Stimulated activated CD4-positive, alpha-beta T cell treated with anti-CD3 and anti-CD28 coated beads, Interleukin-4, amount 100 ng/mL, for 24 hours (primary cell): ENCODE results near the gene TCP1.
A peak's percentile ranks its signal among the peaks of the same experiment; 100 is the strongest.
"Not testable (repeated sequence)": the region's sequence is repeated elsewhere in the genome, so short reads cannot be mapped to it uniquely, and the experiment has no call there.

Source experiments
- DNase-seq: peaks from one replicate; pipeline ENCODE4 v3.0.0-alpha.2; 2020

The TCP1 gene

GRCh38 chr6:159789377-159790148, at the start of gene TCP1:
Gene TCP1, minus strand, starts transcription at chr6:159789602. Its CDS starts 134 bp downstream, at chr6:159789468.
- peak; percentile 100 for DNase-seq

GRCh38 chr6:159838020-159838744, 48.8 kb upstream of the TCP1 start:
- DNase-seq, result no peak

DNA sequence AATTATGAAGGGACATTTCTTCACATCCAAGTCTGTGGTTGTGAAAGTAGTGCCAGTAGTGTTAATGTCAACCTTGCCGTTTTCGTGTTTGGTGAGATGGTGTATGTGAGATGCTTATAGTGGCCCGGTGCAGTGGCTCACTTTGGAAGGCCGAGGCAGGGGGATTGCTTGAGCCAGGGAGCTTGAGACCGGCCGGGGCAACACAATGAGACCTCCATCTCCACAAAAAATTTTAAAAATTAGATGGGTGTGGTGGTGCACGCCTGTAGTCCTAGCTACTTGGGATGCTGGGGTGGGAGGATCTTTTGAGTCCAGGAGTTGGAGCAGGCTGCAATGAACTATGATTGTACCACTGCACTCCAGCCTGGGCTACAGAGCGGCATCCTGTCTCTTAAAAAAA, 48.1 kb upstream of the TCP1 start:
- no peak for DNase-seq

DNA sequence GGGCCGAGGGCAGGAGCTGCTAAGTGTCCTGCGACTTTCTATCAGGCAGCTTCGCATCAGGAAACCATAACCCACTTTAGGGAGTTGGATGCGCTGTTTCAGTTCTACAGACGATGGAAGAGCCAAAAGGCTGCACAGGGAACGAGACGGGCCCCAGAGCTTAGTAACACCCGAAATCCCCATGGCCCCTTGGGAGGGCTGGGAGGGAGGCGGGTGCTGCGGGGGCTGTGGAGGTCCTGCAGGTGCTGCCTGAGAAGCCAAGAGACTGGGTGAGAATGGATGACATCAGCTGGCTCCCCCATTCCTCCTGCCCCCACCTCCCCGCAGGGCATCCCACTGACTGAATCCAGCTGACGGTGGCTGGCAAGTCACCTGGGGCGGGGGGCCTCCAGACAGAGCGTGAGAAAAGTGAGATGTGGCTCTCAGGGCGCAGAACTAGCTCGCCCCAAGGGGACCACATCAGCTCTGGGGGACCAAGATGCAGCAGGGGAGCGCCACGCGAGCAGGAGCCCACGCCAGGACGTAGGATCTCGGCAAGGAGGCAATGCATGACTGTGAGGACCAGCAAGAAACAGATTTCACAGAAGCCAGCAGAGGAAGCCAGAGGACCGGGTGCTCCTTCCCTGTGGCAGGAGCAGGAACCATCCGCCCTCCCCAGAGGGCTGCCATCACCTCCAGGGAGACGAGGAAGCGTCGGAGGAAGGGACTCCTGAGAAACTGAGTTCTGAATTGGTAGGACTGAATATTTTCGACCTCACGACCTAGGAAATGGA, 47.5 kb upstream of the TCP1 start:
- DNase-seq, result no peak

GRCh38 chr6:159833997-159834603, 44.7 kb upstream of the TCP1 start:
- no peak for DNase-seq

GRCh38 chr6:159833556-159833955, 44.2 kb upstream of the TCP1 start:
- no peak for DNase-seq

DNA sequence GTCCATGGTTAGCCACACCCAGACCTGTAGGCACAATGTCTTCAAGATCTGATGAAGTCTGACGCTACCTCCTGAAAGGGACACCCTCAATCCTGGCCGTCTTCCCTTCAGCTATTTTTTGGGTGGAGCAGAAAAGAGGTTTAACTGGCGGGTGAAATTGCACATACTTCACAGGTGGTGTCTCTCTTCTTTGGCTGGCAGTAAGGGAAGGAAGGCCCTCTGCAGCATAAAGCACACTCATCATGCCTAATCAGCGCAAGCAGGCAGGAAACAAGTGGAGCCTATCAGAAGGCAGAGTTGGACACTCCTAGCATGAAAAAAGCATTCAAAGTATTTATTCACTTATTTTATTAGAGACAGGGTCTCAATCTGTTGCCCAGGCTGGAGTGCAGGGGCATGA, 43.5 kb upstream of the TCP1 start:
- DNase-seq, result no peak

GRCh38 chr6:159831373-159831679, 41.9 kb upstream of the TCP1 start:
- no peak for DNase-seq

GRCh38 chr6:159830501-159831372, 41.3 kb upstream of the TCP1 start:
- DNase-seq, result no peak

GRCh38 chr6:159829526-159829925, 40.1 kb upstream of the TCP1 start:
- DNase-seq, result no peak

DNA sequence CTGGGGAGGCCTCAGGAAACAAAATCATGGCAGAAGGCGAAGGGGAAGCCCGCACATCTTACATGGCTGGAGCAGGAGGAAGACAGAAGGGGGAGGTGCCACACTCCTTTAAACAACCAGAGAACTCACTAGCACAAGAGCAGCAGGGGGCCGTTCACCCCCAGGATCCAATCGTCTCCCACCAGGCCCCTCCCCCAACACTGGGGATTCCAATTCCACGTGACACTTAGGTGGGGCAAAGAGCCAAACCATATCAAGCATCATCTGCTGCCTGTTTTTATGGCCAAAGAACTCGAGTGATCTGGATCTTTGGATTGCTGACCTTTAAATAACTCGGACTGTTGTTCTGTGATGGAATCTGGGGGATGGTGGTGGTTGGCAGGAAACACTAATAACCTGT, 38.7 kb upstream of the TCP1 start:
- DNase-seq, result no peak

DNA sequence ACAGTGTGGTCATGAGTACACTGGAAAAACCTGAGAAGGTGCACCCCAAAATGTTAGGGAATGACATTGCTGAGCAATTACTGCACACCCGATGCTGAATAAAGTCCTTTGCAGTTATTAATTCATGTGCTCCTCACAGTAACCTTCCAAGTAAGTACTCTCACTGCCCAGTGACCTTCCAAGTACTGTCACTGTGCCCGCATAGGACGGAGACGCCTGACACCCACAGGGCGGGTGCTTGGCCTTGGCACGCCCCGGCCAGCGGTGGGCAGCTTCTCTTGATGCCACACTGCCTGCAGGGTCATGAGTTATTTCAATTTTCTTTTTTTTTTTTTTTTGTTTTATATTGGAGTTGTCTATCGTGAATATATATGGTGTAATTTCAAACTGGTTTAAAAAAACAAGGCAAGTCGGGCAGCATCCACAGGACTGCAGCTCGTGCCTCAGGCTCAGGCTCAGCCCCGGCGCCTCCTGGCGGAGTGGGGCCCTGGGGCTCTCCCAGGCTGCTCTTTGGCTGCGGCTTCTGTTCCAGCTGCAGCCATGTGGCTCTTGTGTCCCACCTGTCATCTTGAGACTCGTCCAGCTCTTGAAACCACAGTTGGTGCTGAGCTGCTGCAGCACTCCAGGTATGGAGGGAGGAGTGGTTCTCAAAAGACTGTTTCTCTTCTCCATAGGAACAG, 37.7 kb upstream of the TCP1 start:
- DNase-seq, result no peak

- DNase-seq, result no peak
These were observed 36.6 kb upstream of the TCP1 start for GRCh38 chr6:159826004-159826403.

GRCh38 chr6:159824690-159825089, 35.3 kb upstream of the TCP1 start:
- DNase-seq, result not testable (repeated sequence)

DNA sequence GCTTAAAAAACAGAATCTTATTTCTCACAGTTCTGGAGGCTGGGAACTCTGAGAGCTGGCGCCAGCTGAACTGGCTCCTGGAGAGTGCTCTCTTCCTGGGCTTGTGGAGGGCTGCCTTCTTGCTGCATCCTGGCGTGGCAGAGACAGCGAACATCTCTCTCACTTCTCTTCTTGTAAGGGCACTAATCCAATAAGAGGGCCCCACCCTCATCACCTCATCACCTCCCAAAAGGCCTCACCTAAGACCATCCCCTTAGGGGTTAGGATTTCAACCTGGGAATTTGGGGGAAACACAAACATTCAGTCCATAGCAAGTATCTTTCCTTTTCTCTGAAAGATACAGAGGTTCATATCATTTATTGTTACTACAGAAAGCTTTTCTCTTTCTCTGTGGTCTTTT, 34.6 kb upstream of the TCP1 start:
- no peak for DNase-seq

DNA sequence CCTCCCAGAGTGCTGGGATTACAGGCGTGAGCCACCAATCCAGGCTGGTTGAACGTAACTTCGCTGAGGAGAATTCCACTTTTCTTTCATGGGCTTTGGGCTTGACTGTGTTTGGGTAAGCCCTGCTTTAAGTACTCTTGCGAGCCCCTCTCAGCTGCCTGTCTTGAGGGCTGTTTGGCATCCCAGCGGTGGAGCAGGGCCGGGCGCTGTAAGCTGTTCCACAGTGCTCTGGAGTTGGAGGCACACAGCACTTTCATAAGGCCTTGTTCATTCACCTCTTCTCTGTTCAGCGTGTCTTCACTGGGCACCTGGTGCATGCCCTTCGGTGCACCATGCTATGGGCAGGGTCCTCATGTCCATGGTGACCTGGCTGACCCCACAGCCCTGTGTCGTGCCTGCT, 32.3 kb upstream of the TCP1 start:
- DNase-seq, result no peak

DNA sequence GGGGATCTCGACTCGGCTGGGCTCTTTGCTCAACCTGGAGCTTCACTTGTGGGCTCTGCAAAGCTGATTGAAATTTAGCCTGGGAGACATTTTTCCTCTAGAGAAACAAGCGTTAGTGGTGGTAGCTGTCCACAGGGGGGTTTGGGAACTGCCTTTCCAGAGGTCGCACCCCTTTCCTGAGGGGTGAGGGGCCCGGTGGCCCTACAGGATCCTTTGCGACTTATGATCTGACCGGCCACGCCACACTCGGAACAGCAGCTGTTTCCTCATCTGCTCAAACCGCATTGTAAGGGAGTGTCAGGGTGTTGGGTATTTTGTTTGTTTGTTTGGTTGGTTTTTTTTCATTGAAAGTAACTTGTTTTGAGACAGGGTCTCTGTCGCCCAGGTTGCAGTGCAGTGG, 31.7 kb upstream of the TCP1 start:
- DNase-seq, result no peak

DNA sequence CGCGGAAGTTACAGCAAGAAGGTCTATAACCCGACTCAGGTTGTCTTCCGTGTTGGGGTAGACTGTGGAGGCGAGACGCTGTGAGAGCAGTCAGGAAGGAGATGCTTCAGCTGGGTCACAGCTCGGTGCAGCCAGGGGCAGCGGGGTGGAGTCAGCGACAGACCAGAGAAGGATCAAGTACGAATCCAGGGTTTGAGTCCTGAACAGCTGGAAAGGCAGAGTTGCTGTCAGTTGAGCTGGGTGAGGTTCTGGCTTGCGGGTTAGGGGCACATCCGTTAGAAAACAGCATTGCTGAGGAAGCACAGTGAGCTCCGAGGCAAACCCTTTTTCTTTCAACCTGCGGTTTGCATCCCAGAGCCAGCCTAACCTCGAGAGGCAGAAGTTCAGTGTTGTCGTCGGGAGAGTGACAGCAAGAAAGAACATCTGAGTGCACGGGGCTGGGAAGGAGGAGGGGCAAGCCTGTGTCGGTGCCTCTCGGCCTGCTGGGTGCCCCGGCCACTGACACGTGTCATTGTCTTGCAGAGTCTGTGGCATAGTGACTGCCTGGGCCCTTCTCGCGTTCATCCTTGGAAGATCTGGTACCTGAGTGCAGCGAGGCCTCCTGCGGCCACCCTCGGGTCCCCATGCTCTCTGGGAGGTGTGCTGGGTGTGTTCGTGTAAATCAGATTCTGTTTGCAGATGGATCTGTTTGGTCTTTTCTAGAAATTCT, 30.7 kb upstream of the TCP1 start:
- DNase-seq, result peak; percentile 20

GRCh38 chr6:159819098-159819497, 29.7 kb upstream of the TCP1 start:
- no peak for DNase-seq

GRCh38 chr6:159817951-159818739, 28.7 kb upstream of the TCP1 start:
- no peak for DNase-seq
